Neural crest cell (in vitro differentiated cells): Measurements from ENCODE around the gene DUSP19. TPM values are rescaled to one million over a fixed set of nuclear protein-coding genes. Genes with fewer than 3 reads are reported as not detected.
A peak's percentile ranks its signal among the peaks of the same experiment; 100 is the strongest.

Experiments used
- DNase-seq: peaks from one replicate; pipeline ENCODE4 v3.0.0; 2021; ENCODE audit warnings: low read depth, mixed read lengths, low spot score
- H3K27ac Mint-ChIP-seq: one replicate; pipeline ENCODE4 v1.8.0; 2021; ENCODE audit warnings: mild to moderate bottlenecking, mixed read lengths; ENCODE audit not compliant: unreplicated experiment
- H3K27me3 Mint-ChIP-seq: 2 replicates; pipeline ENCODE4 v1.8.0; 2021; ENCODE audit warnings: low read depth, mild to moderate bottlenecking, mixed read lengths
- H3K36me3 Mint-ChIP-seq: 2 replicates; pipeline ENCODE4 v1.8.0; 2021; ENCODE audit warnings: low read depth, mild to moderate bottlenecking, mixed read lengths
- H3K4me1 Mint-ChIP-seq: 2 replicates; pipeline ENCODE4 v1.8.0; 2021; ENCODE audit warnings: mixed read lengths
- H3K4me3 Mint-ChIP-seq: one replicate; pipeline ENCODE4 v1.8.0; 2021; ENCODE audit warnings: mild to moderate bottlenecking, mixed read lengths
- H3K9me3 Mint-ChIP-seq: 2 replicates; pipeline ENCODE4 v1.8.0; 2021; ENCODE audit warnings: mixed read lengths
- long read RNA-seq: library from polyadenylated mRNA; unstranded; transcript quantifications from one replicate; pipeline ENCODE4 v2.0.0, GENCODE V29; 2020
- total RNA-seq: library from RNA; stranded (reverse); gene quantifications from 2 replicates; pipeline ENCODE4 v1.2.1, GENCODE V29; 2021
- TF ChIP-seq, protein P1 (sequence below): fragments of 200-600 bp; sonication (generic); conservative IDR thresholded peaks from 2 replicates; pipeline ENCODE4 v1.5.0; 2021; ENCODE audit warnings: antibody characterized with exemption, mild to moderate bottlenecking

Gene DUSP19, protein sequence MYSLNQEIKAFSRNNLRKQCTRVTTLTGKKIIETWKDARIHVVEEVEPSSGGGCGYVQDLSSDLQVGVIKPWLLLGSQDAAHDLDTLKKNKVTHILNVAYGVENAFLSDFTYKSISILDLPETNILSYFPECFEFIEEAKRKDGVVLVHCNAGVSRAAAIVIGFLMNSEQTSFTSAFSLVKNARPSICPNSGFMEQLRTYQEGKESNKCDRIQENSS
- 3.5 and 4.7 TPM in 2 replicates for total RNA-seq
- long read RNA-seq, partial matches to known transcripts = 0 of 1 reads
- long read RNA-seq, other reads (novel, unspliced or antisense) = 1 of 1 reads

DNA sequence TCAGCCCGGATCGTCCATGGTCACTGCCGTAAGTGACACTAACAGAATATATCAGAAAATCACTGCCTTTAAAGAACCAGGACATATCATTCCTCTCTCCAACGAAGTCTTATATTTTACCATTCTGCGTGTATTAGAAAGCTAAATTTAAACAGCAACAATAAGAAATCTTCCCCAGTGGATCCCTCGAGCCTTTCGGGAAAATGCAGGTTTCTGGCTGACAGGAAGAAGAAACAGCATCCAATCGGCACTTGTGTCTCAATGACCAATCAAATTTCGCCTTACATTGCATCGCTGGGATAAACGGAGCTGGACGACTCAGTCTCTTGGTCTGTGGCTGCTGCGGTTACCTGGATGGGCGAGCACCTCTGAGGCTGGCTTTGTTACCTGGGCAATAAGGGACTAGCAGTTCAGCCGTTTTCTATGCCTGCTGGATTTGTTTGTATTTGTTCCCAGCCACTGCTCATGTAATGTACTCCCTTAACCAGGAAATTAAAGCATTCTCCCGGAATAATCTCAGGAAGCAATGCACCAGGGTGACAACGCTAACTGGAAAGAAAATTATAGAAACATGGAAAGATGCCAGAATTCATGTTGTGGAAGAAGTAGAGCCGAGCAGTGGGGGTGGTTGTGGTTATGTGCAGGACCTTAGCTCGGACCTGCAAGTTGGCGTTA, at the start of gene DUSP19:
DUSP19 (plus strand) TSS at position 284 of the 675 bp plus-strand sequence; CDS start at position 471, 187 bp downstream.
- H3K4me3 Mint-ChIP-seq = peak within 1 kb of the TSS; percentile 97
- H3K27ac Mint-ChIP-seq = peak within 1 kb of the TSS; percentile 76
- H3K9me3 Mint-ChIP-seq = no peaks in the 10 kb centered on the region
- peaks cover 8% of the 10 kb centered on the region for H3K4me1 Mint-ChIP-seq
- H3K36me3 Mint-ChIP-seq = no peaks in the 10 kb centered on the region
- TF ChIP-seq, protein P1, sequence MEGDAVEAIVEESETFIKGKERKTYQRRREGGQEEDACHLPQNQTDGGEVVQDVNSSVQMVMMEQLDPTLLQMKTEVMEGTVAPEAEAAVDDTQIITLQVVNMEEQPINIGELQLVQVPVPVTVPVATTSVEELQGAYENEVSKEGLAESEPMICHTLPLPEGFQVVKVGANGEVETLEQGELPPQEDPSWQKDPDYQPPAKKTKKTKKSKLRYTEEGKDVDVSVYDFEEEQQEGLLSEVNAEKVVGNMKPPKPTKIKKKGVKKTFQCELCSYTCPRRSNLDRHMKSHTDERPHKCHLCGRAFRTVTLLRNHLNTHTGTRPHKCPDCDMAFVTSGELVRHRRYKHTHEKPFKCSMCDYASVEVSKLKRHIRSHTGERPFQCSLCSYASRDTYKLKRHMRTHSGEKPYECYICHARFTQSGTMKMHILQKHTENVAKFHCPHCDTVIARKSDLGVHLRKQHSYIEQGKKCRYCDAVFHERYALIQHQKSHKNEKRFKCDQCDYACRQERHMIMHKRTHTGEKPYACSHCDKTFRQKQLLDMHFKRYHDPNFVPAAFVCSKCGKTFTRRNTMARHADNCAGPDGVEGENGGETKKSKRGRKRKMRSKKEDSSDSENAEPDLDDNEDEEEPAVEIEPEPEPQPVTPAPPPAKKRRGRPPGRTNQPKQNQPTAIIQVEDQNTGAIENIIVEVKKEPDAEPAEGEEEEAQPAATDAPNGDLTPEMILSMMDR = no peak
- peaks cover 9% of the 10 kb centered on the region for H3K27me3 Mint-ChIP-seq
- DNase-seq = peak; percentile 98

DNA sequence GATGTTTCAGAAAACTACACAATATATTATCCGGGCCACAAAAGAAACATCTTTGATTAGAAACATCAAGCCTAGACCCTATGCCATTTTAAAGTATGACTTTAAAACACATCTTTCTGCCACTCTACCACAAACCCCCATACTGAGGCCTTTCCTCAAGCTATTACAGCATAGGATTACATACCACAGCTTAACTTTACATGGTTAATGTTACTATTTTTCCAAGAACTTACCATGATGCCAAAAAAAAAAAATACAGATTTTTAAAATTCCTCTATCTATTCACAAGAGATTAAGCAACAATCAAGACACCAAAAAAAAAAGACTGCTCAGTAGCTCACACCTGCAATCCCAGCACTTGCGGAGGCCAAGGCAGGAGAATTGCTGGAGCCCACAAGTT, 49.3 kb upstream of the DUSP19 start:
- Mint-ChIP-seq H3K9me3 (no peaks in the 10 kb centered on the region), H3K27ac (no peak overlapping the region), H3K4me1 (peaks cover 26% of the 10 kb centered on the region), H3K4me3 (no peak overlapping the region), H3K27me3 (no peaks in the 10 kb centered on the region), H3K36me3 (no peaks in the 10 kb centered on the region)
- no peak for DNase-seq
- TF ChIP-seq, protein P1 = no peak

DNA sequence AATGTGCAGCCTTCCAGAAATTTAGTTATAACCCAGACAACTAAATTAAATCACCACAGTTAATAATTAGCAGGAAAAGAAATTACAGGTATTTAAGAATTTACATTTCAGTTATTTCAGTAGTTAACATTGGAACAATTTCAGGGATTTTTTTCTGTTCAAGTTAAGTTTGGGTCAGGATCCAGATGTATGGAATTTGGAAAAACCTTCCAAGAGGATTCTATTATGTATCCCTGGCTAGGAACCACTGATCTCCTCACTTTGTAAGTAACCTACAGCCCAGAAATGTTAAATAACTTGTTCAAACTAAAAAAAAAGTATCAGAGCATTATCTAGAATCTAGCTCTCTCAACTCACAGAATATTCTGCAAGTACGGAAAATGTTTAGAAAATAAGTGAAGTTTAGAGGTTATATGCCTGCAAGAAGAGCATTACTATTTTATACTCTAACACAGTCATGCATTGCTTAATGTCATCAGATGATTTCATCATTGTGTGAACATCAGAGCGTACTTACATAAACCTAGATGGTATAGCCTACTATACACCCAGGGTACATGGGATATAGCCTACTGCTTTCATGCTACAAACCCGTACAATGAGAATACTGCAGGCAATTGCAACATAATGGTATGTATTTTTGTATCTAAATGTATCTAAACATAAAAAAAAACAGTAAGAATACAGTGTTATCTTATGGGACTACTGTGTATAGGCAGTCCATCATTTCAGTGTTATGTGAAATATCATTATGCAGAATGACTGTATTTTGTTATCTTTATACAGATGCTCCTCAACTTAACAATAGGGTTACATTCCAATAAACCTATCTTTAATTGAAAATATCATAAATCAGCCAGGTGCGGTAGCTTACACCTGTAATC, 46.4 kb upstream of the DUSP19 start:
- TF ChIP-seq, protein P1 = no peak
- H3K27ac Mint-ChIP-seq = no peak overlapping the region
- H3K4me1 Mint-ChIP-seq = peaks cover 51% of the 10 kb centered on the region
- peak overlapping the region; percentile 29 for H3K4me3 Mint-ChIP-seq
- no peaks in the 10 kb centered on the region for H3K9me3 Mint-ChIP-seq
- no peaks in the 10 kb centered on the region for H3K36me3 Mint-ChIP-seq
- DNase-seq = no peak
- no peaks in the 10 kb centered on the region for H3K27me3 Mint-ChIP-seq

DNA sequence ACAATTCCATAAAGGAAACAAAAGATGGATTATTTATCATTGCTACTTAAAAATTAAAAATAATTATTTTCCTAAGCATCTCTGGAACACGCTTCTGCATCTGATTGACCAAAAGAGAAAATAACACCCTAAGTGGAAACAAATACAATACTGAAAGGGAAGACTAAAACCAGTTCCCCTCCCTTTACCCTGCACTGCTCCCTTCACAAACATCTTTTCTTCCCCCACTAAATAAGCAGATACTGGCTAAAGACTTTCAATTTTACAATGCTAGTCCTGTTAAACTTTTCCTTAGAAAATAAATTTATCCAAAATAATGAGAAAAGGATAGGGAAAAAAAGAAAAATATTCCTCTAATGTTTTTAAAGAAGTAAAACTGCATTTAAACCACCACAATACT, 44.6 kb upstream of the DUSP19 start:
- Mint-ChIP-seq H3K9me3 (no peaks in the 10 kb centered on the region), H3K36me3 (no peaks in the 10 kb centered on the region), H3K4me1 (peaks cover 56% of the 10 kb centered on the region), H3K4me3 (peak overlapping the region; percentile 38), H3K27ac (no peak overlapping the region), H3K27me3 (peaks cover 5% of the 10 kb centered on the region)
- DNase-seq = no peak
- TF ChIP-seq, protein P1 = no peak

DNA sequence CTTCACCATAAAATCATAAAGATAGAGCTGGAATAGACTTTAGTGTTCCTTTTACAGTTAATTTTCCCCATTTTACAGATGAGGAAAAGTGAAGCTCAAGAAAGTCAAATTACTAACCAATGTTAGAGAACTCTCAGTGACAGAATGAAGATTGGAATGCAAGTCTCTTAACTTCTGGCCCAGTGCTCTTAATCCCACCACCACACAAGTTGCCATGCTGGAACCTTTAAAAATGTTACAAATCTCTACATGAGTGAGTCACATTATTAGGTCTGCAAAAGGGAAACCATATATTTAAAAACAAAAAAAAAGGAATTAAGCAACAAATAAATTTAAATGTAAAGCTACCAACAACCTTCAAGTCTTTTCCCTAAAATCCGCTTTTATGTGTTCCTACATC, 43.7 kb upstream of the DUSP19 start:
- TF ChIP-seq, protein P1 = no peak
- Mint-ChIP-seq H3K36me3 (no peaks in the 10 kb centered on the region), H3K4me3 (peak overlapping the region; percentile 32), H3K27ac (no peak overlapping the region), H3K27me3 (peaks cover 10% of the 10 kb centered on the region), H3K4me1 (peaks cover 50% of the 10 kb centered on the region), H3K9me3 (no peaks in the 10 kb centered on the region)
- no peak for DNase-seq
